A204.1 (cell line): Measurements from ENCODE around the gene ZNF790.
"Not testable (repeated sequence)": the region's sequence is repeated elsewhere in the genome, so short reads cannot be mapped to it uniquely, and the experiment has no call there.

Experiments
- FAIRE-seq: peaks from 2 replicates; lab custom pipeline; 2012; peaks lifted over from hg19 to GRCh38; lab: Jason Lieb, UNC

Gene ZNF790

GRCh38 chr19:36837906-36838783 is at the start of gene ZNF790:
Gene ZNF790, minus strand, starts transcription at chr19:36838387. Its CDS starts 12,768 bp downstream, at chr19:36825619.
- FAIRE-seq: peak; percentile 60

GRCh38 chr19:36876993-36877938 is 39.1 kb upstream of the ZNF790 start:
- no peak for FAIRE-seq

- FAIRE-seq: no peak
Observed at GRCh38 chr19:36851898-36852297, 13.7 kb upstream of the ZNF790 start.

- no peak for FAIRE-seq
Observed at GRCh38 chr19:36850559-36851442, 12.6 kb upstream of the ZNF790 start, which contains the start of gene ZNF345. Gene ZNF345, plus strand, starts transcription at chr19:36850876. Its CDS starts 25,955 bp downstream, at chr19:36876831.

- FAIRE-seq: peak; percentile 84
Observed at GRCh38 chr19:36849701-36850558, 11.7 kb upstream of the ZNF790 start.

GRCh38 chr19:36847968-36848367 is 9.8 kb upstream of the ZNF790 start:
- FAIRE-seq: no peak

GRCh38 chr19:36838784-36839324 is 667 bp upstream of the ZNF790 start:
- peak; percentile 43 for FAIRE-seq

GRCh38 chr19:36837176-36837905 is 846 bp downstream of the ZNF790 start:
- FAIRE-seq: no peak

- FAIRE-seq: no peak
Observed at GRCh38 chr19:36833430-36833829, 4.8 kb downstream of the ZNF790 start.

- peak; percentile 62 for FAIRE-seq
Observed at GRCh38 chr19:36821758-36822157, 16.4 kb downstream of the ZNF790 start.

- no peak for FAIRE-seq
Observed at GRCh38 chr19:36819130-36819630, 19.0 kb downstream of the ZNF790 start.

- FAIRE-seq: no peak
Observed at GRCh38 chr19:36807029-36807428, 31.2 kb downstream of the ZNF790 start.

GRCh38 chr19:36805364-36805763 is 32.8 kb downstream of the ZNF790 start:
- FAIRE-seq: no peak

GRCh38 chr19:36797786-36798108 is 40.4 kb downstream of the ZNF790 start:
- FAIRE-seq: no peak

- FAIRE-seq: no peak
Observed at GRCh38 chr19:36796714-36796992, 41.5 kb downstream of the ZNF790 start.

GRCh38 chr19:36791420-36792141 is 46.6 kb downstream of the ZNF790 start:
- not testable (repeated sequence) for FAIRE-seq

GRCh38 chr19:36775768-36776167 is 62.4 kb downstream of the ZNF790 start:
- FAIRE-seq: no peak

GRCh38 chr19:36773223-36773579 is 65.0 kb downstream of the ZNF790 start:
- FAIRE-seq: no peak
